ENCODE data around the gene NEURL1B.

Gene NEURL1B

DNA sequence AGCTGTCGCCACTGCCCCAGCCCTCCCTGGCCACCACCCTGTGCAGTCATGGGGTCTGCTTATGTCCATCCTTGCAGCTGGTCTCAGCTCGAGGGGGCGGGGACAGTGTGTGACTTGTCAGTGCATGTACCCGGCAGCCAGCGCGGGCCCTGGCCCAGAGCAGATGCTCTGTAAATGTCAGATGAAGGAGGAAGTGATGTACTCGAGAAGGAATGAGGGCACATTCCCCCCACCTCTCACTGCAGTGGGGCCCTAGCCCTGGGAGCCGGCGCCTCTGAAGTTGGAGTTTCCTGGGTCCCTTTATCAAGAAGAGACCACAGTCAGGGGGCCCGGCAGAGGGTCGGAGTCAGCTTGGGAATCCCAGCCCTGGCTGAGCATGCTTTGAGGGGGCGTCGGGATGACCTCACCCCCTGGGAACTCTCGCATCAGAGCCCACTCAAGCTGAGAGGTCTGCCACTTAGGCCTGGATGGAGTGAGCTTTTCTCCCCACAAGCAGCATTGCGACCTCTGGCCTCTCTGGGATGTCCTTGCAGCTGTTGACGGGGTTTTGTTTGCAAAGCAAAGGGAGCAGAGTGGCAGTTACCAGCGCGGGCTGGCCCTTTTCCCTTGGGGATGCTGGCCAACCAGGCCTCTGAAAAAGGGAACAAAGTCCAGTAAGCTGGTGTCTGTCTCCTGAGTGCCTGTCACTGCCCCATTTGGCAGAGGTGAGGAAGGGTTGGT, 19.0 kb downstream of the NEURL1B start:
- TF ChIP-seq, protein P1, sequence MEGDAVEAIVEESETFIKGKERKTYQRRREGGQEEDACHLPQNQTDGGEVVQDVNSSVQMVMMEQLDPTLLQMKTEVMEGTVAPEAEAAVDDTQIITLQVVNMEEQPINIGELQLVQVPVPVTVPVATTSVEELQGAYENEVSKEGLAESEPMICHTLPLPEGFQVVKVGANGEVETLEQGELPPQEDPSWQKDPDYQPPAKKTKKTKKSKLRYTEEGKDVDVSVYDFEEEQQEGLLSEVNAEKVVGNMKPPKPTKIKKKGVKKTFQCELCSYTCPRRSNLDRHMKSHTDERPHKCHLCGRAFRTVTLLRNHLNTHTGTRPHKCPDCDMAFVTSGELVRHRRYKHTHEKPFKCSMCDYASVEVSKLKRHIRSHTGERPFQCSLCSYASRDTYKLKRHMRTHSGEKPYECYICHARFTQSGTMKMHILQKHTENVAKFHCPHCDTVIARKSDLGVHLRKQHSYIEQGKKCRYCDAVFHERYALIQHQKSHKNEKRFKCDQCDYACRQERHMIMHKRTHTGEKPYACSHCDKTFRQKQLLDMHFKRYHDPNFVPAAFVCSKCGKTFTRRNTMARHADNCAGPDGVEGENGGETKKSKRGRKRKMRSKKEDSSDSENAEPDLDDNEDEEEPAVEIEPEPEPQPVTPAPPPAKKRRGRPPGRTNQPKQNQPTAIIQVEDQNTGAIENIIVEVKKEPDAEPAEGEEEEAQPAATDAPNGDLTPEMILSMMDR (conservative IDR thresholded peaks at IDR 0.05): no peak
- peak overlapping the region; percentile 55 for H3K27ac ChIP-seq

DNA sequence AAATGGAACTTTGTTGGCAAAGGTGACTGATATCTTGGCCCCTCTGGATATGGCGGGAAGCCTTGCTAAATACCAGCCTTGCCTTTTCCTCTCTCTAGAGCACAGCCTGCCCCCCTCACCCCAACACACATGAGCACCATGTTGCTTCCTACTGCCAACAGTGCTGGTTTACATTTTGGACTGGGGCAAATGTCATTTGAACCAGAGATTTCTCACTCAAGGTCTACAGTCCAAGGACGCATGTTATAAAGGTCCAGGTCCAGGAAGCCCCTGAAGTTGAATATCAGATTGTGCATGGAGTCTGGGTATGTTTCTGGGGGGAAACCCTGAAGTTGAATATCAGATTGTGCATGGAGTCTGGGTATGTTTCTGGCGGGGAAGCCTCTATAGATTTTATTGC, 19.9 kb downstream of the NEURL1B start:
- peak overlapping the region; percentile 55 for H3K27ac ChIP-seq
- TF ChIP-seq, protein P1 (conservative IDR thresholded peaks at IDR 0.05): no peak

DNA sequence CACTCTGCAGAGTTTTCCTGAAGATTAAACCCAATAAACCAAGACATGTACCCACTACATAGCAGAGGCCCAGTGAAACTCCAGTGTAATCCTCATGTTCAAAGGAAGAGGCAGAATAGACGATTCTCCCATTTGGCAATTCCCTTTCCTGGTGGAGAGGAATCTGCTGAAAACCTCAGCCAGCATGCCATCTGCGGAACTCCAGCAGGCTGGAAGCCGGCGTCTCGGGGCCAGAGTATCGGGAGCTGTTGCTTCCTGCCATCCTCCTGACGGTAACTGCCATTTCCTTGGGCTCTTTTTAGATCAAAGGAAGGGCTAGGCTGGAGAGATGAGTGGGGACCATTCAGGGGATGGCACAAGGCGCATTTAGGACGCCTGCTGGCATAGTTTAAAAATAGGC, 20.5 kb downstream of the NEURL1B start:
- no peak overlapping the region for H3K27ac ChIP-seq
- TF ChIP-seq, protein P1 (conservative IDR thresholded peaks at IDR 0.05): no peak

DNA sequence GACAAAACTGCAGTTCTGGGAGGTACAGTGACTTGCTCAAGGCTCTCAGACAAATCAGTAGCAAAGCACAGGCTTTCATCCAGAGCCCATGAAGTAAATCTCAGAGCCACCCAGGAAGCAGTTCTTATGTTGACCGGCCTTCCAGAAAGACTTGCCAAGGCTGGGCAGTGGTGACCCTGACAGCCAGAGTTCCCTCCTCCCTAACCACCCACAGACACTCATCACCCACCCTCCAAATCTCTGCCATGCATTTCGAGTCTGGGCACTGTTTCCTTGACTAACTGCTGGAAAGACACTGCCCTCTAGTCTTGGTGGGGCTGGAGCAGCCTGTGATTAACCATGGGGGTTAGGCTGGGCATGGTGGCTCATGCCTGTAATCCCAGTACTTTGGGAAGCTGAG, 21.5 kb downstream of the NEURL1B start:
- TF ChIP-seq, protein P1 (conservative IDR thresholded peaks at IDR 0.05): no peak
- H3K27ac ChIP-seq: no peak overlapping the region

DNA sequence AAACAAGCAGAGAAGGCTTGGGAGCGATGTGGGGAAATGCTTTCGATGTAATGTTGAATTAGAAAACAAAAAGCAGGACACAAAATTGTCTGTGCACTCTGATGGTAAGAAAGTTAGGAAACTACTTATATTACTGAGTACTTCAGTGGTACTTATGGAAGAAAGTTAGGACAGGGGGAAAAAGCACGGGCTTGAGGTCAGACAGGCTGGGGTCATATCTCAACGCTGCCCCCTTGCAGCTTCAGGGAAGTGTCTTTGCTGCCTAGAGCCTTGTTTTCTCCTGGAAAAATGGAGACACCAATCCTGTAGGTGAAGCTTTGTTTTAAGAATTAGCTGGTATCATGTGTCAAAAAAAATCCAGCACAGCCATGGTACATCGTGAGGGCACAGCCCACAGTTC, 23.0 kb downstream of the NEURL1B start:
- TF ChIP-seq, protein P1 (conservative IDR thresholded peaks at IDR 0.05): no peak
- H3K27ac ChIP-seq: no peak overlapping the region

DNA sequence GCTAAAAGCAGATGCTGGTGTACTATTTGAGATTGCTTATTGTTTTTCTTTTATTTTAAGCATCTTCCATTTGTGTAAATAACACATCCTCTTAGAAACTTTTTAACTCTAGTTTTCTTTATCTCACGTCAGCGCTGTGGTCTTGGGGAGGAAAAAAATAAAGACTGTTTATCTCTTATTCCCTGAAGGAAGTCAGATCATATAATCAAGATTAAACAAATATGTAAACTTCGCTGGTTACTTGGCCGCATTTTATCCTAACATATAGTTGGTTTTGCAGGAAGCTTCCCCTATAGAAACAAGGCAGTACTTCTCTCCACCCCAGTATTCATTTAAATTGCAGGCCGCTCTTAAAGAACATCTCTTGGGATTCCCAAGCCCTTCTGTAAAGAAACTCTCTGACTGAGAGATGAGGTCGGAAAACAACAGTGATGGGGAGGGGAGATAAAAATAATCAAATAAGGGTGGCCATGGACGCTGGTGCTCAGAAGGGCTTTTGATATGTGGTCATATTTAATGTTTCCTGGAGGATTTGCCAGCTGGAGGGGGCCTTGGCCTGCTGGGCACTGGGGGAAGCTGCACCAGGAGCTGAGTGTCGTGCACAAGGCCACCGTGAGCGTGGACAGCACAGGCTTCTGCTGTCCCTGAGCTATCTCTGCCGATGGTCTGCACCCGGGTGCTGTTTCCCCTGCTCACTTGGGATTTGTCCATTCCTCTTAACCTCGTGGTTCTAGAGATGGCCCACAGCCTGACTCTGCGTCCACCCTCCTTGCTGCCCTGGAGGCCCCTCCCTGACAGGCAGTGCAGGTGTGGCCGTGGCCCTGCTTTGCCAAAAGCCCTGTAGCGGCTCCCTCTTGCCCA, 23.8 kb downstream of the NEURL1B start:
- TF ChIP-seq, protein P1 (conservative IDR thresholded peaks at IDR 0.05): no peak
- H3K27ac ChIP-seq: no peak overlapping the region

DNA sequence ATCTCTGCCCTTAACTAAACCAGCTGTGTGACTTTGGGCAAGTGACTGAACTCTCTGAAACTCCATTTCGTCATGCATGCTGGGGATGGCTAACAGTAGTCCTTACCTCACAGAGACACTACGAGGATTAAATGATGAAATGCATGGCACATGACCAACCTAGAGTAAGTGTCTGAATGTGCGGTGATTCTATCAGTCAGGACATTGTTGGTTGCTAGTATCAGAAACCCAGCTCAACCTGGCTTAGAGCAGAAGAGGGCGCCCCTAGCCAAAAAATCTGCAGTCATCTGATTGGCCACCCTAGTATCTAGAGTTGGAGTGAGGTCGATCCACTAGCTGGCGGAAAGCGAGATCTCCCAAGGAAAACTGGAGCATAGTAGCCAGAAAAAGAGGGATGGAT, 25.2 kb downstream of the NEURL1B start:
- H3K27ac ChIP-seq: no peak overlapping the region
- TF ChIP-seq, protein P1 (conservative IDR thresholded peaks at IDR 0.05): no peak

Data from VCaP (cell line).